Measurements from ENCODE around the gene KIF6. TPM values are rescaled to one million over a fixed set of nuclear protein-coding genes. Genes with fewer than 3 reads are reported as not detected.

Gene KIF6
- total and polyA plus RNA-seq, 2 donors (not counting 1 experiment from before 2014, with no cell fraction given) = not detected

DNA sequence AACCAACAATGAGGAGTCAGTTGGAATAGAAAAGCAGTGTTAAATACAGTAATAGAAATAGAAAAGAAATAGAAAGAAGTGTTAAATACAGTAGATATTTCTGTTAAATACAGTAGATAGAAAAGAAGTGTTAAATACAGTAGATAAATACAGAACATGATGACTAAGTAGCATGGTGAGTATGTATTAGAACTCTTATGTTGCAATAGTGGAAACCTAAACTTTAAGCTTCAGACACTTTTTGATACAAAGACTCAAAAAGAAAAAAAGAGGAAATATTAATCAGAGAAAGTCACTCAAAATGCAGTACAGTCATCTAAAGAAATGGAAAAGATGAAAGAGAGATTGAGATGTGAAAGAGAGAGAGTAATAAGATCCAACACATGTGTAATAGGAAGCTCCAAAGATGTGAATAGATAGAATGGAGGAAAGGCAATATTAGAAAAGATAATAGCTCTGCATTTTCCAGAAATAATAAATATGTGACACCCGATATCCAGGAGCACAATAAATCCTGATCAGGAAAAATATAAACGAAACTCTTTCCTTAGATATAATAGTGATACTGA is 271.2 kb downstream of the KIF6 start:
- Histone ChIP-seq H4K20me1 (ENCODE audit: control insufficient read depth, insufficient read depth, low read length, poor library complexity, severe bottlenecking) (no peaks in the 10 kb centered on the region), H3K4me3 (ENCODE audit: control extremely low read depth in 1 of 5, extremely low read depth in 1 of 5, insufficient read depth in 1 of 5, low read depth in 2 of 5, low read length in 4 of 5) (no peak overlapping the region), H3K9me3 (ENCODE audit: control extremely low read depth in 1 of 3, control insufficient read depth in 2 of 3, insufficient read depth in 1 of 3, low read length in 2 of 3) (no peaks in the 10 kb centered on the region), H3K79me2 (ENCODE audit: control insufficient read depth, insufficient read depth, low read length) (no peaks in the 10 kb centered on the region), H3K9ac (ENCODE audit: low read length) (no peak overlapping the region), H3K36me3 (replicated peaks in 1 of 2; ENCODE audit: control extremely low read depth in 1 of 2, control insufficient read depth in 1 of 2, extremely low read depth in 1 of 2, insufficient read depth in 2 of 2, low read length in 1 of 2) (no peaks in the 10 kb centered on the region), H2AFZ (ENCODE audit: insufficient read depth, low read depth, low read length, poor library complexity, severe bottlenecking) (no peak overlapping the region), H3K4me2 (replicated peaks; ENCODE audit: low read depth, low read length, poor library complexity, severe bottlenecking) (no peak overlapping the region), H3K27me3 (replicated peaks in 1 of 4; ENCODE audit: control extremely low read depth in 1 of 4, control insufficient read depth in 3 of 4, insufficient read depth in 4 of 4, low read length in 3 of 4) (no peaks in the 10 kb centered on the region), H3K4me1 (ENCODE audit: control insufficient read depth in 2 of 2, insufficient read depth in 2 of 2, low read length in 2 of 2) (no peaks in the 10 kb centered on the region), H3K27ac (ENCODE audit: low read length in 2 of 2) (no peak overlapping the region)
- H3K27me3 Mint-ChIP-seq = peaks cover 23% of the 10 kb centered on the region
- no peak overlapping the region for H3K27ac Mint-ChIP-seq
- ChIA-PET CTCF (interaction anchor here (0.7 kb wide), 1 partner anchor 1560 kb away, joined by 4 read pairs; no protein-coding TSS in a partner anchor), POLR2A (no interaction called here)
- DNase-seq (no peak), ATAC-seq (ENCODE audit: low read depth) (no peak)
- H3K4me3 Mint-ChIP-seq = no peak overlapping the region
- intact Hi-C loops (cut with micrococcal nuclease) = no loop called here
- peaks cover 4% of the 10 kb centered on the region for H3K9me3 Mint-ChIP-seq (ENCODE audit: insufficient read depth)
- WGBS (ENCODE audit: insufficient coverage) = no CpG with 5 or more reads among the region's 2 CpGs
- no peak for TF ChIP-seq EZH2 (IDR thresholded peaks at IDR 0.05; ENCODE audit: borderline replicate concordance, insufficient read depth, low read depth, low read length, poor library complexity, severe bottlenecking)
- TF ChIP-seq, protein P1, sequence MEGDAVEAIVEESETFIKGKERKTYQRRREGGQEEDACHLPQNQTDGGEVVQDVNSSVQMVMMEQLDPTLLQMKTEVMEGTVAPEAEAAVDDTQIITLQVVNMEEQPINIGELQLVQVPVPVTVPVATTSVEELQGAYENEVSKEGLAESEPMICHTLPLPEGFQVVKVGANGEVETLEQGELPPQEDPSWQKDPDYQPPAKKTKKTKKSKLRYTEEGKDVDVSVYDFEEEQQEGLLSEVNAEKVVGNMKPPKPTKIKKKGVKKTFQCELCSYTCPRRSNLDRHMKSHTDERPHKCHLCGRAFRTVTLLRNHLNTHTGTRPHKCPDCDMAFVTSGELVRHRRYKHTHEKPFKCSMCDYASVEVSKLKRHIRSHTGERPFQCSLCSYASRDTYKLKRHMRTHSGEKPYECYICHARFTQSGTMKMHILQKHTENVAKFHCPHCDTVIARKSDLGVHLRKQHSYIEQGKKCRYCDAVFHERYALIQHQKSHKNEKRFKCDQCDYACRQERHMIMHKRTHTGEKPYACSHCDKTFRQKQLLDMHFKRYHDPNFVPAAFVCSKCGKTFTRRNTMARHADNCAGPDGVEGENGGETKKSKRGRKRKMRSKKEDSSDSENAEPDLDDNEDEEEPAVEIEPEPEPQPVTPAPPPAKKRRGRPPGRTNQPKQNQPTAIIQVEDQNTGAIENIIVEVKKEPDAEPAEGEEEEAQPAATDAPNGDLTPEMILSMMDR (IDR thresholded peaks at IDR 0.05) = no peak
- H3K4me1 Mint-ChIP-seq = no peaks in the 10 kb centered on the region

DNA sequence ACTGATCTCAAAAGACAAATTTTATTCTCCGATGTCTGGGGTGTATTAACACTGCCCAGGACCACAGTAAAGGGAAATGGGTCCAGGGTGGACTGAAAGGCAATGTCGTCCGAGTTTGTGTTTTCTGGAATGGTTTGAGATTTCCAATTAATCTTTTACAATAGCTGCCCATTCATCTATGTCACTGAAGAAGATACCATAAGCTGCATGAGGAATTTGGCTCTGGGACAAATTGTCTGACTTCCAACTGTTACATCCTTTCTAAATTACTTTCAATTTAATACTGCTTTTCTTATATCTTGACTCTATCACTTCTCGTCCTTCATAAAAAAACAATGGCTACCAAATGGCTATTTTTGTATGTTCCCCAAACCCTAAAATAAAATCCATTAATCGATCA is 272.0 kb downstream of the KIF6 start:
- H3K27ac ChIP-seq (ENCODE audit: low read length in 2 of 2) = no peak overlapping the region
- POLR2A ChIA-PET = no interaction called here
- no peaks in the 10 kb centered on the region for H3K27me3 ChIP-seq (replicated peaks in 1 of 4; ENCODE audit: control extremely low read depth in 1 of 4, control insufficient read depth in 3 of 4, insufficient read depth in 4 of 4, low read length in 3 of 4)
- intact Hi-C loops (cut with micrococcal nuclease) = no loop called here
- Mint-ChIP-seq H3K4me3 (no peak overlapping the region), H3K4me1 (no peaks in the 10 kb centered on the region), H3K27ac (no peak overlapping the region), H3K27me3 (peaks cover 31% of the 10 kb centered on the region), H3K9me3 (ENCODE audit: insufficient read depth) (peaks cover 4% of the 10 kb centered on the region)
- no peak overlapping the region for H3K4me2 ChIP-seq (replicated peaks; ENCODE audit: low read depth, low read length, poor library complexity, severe bottlenecking)
- ATAC-seq (ENCODE audit: low read depth) (no peak), DNase-seq (no peak)
- H3K9ac ChIP-seq (ENCODE audit: low read length) = no peak overlapping the region
- H3K4me3 ChIP-seq (ENCODE audit: control extremely low read depth in 1 of 5, extremely low read depth in 1 of 5, insufficient read depth in 1 of 5, low read depth in 2 of 5, low read length in 4 of 5) = no peak overlapping the region
- H3K4me1 ChIP-seq (ENCODE audit: control insufficient read depth in 2 of 2, insufficient read depth in 2 of 2, low read length in 2 of 2) = no peaks in the 10 kb centered on the region
- H3K79me2 ChIP-seq (ENCODE audit: control insufficient read depth, insufficient read depth, low read length) = no peaks in the 10 kb centered on the region
- no peaks in the 10 kb centered on the region for H3K36me3 ChIP-seq (replicated peaks in 1 of 2; ENCODE audit: control extremely low read depth in 1 of 2, control insufficient read depth in 1 of 2, extremely low read depth in 1 of 2, insufficient read depth in 2 of 2, low read length in 1 of 2)
- H2AFZ ChIP-seq (ENCODE audit: insufficient read depth, low read depth, low read length, poor library complexity, severe bottlenecking) = no peak overlapping the region
- CTCF ChIA-PET = no interaction called here
- H3K9me3 ChIP-seq (ENCODE audit: control extremely low read depth in 1 of 3, control insufficient read depth in 2 of 3, insufficient read depth in 1 of 3, low read length in 2 of 3) = no peaks in the 10 kb centered on the region
- 80% methylated on average over 1 of the region's 5 CpGs for WGBS (ENCODE audit: insufficient coverage)
- H4K20me1 ChIP-seq (ENCODE audit: control insufficient read depth, insufficient read depth, low read length, poor library complexity, severe bottlenecking) = no peaks in the 10 kb centered on the region
- TF ChIP-seq, protein P1 (IDR thresholded peaks at IDR 0.05) = no peak
- no peak for TF ChIP-seq EZH2 (IDR thresholded peaks at IDR 0.05; ENCODE audit: borderline replicate concordance, insufficient read depth, low read depth, low read length, poor library complexity, severe bottlenecking)

Data from B cell (primary cell).